Measurements from ENCODE around the gene ADCY9.
A peak's percentile ranks its signal among the peaks of the same experiment; 100 is the strongest.
"Not testable (repeated sequence)": the region's sequence is repeated elsewhere in the genome, so short reads cannot be mapped to it uniquely, and the experiment has no call there.

ADCY9 gene

GRCh38 chr16:4116325-4117249, at the start of gene ADCY9:
TSS of gene ADCY9 (minus strand) at chr16:4116442. CDS start at chr16:4115442, 1,000 bp downstream.
- DNase-seq: peak; percentile 68

GRCh38 chr16:4160658-4161430, 44.6 kb upstream of the ADCY9 start:
- DNase-seq: no peak

GRCh38 chr16:4159726-4160125, 43.5 kb upstream of the ADCY9 start:
- DNase-seq: no peak

GRCh38 chr16:4158143-4159093, 42.2 kb upstream of the ADCY9 start:
- DNase-seq: no peak

- DNase-seq: no peak
Measured at GRCh38 chr16:4157376-4157825, 41.2 kb upstream of the ADCY9 start.

DNA sequence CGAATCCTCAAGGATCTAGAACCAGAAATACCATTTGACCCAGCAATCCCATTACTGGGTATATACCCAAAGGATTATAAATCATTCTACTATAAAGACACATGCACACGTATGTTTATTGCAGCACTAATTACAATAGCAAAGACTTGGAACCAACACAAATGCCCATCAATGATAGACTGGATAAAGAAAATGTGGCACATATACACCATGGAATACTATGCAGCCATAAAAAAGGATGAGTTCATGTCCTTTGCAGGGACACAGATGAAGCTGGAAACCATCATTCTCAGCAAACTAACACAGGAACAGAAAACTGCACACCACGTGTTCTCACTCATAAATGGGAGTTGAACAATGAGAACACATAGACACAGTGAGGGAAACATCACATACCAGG, 40.3 kb upstream of the ADCY9 start:
- DNase-seq: not testable (repeated sequence)

- not testable (repeated sequence) for DNase-seq
Measured at GRCh38 chr16:4153364-4153763, 37.1 kb upstream of the ADCY9 start.

- DNase-seq: no peak
Measured at GRCh38 chr16:4152267-4152666, 36.0 kb upstream of the ADCY9 start.

GRCh38 chr16:4147236-4147635, 31.0 kb upstream of the ADCY9 start:
- DNase-seq: no peak

GRCh38 chr16:4142268-4142667, 26.0 kb upstream of the ADCY9 start:
- no peak for DNase-seq

DNA sequence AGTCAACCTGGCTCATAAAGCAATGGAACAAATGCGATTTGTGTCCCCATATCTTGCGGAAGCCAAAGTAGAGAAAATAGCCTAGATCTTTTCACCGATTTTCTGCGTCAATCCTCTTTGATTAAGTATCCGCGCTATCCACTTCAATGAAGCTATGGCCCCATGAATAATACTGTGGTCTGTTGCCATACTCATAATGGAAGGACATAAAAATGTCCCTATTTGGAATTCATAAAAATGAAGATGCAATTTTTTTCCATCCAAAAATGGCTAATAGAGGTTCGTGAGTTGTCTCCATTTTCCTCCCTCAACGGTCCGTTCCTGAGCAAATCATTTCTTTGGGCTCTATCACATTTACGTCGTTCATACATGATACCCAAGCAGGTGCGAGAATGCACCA, 25.4 kb upstream of the ADCY9 start:
- no peak for DNase-seq

DNA sequence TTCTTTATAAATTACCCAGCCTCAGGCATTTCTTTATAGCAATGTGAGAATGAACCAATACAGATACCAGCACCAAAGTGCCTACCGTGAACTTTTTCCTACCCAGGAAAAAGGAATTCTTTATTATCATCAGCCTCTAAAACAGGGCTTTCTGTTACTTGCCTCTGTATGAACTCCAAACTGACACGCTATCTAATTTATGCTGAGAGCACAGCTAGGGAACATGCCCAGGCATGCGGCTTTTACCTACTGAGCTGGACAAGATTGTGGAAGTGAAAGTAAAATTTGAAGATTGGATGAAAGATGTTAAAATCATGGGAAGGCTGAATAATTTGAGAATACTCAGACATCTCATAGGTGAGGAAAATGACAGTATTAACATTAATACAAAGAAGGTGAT, 24.4 kb upstream of the ADCY9 start:
- DNase-seq: no peak

GRCh38 chr16:4139968-4140367, 23.7 kb upstream of the ADCY9 start:
- no peak for DNase-seq

DNA sequence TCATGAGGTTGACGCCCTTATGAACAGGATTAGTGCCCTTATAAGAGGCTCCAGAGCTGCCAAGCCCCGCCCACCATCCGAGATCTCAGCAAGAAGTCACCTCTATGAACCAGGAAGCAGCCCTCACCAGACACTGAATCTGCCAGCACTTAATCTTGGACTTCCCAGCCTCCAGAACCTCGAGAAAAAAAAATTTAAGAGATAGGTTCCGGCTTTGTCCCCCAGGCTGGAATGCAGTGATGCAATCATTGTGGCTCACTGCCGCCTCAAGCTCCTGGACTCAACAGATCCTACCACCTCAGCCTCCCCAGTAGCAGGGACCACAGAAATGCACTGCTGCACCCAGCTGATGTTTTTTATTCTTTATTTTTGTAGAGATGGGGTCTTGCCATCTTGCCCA, 22.5 kb upstream of the ADCY9 start:
- no peak for DNase-seq

- DNase-seq: no peak
Measured at GRCh38 chr16:4137438-4137837, 21.2 kb upstream of the ADCY9 start.

DNA sequence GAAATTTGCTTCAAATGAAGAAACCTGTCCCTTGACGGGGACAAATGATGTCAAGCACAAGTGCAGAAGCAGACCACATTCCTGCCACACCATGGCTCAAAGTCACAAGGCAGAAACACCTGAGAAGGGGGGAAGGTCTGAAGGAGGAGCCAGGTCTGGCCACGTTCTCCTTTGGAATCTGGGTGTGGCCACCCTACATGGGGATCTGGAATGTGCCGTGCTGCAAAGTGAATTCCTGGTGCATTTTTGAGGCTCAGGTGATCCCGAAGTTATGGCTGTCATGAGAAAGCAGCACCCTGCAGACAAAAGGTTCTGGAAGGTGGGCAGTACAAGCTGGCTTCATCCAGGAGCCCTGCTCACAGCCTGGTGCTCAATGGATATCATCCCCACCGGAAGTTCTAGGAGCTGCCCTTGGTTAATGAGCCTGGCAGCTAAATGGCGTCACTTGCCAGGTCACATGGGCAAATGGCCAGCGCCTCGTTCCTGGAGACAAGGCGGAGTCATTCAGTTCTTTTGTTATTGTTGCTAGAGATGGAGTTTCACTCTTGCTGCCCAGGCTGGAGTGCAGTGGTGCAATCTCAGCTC, 20.1 kb upstream of the ADCY9 start:
- DNase-seq: no peak

- DNase-seq: no peak
Measured at GRCh38 chr16:4135537-4135936, 19.3 kb upstream of the ADCY9 start.

DNA sequence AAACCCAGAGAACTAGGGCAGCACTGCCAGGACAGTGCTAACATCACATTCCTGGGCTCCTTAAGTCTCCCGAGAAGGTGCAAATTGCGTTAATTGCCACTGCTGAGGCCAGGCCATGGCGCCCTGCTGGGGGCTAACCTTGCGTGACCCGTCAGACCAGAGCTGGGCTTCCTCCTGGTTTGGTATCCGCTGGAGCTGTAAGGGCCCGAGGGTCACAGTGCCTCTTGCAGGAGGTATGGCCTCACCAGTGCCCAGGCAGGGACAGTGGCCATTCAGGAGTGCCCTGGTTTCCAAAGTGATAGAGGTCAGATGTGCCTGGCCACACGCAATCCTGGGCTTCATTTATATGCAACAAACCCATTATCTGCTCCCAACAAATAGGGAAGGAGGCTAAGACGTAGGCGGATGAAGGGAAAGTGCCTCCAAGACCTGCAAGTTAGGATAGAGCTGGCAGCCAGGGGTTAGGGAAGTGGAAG, 17.7 kb upstream of the ADCY9 start:
- no peak for DNase-seq

GRCh38 chr16:4131621-4132020, 15.4 kb upstream of the ADCY9 start:
- DNase-seq: no peak

DNA sequence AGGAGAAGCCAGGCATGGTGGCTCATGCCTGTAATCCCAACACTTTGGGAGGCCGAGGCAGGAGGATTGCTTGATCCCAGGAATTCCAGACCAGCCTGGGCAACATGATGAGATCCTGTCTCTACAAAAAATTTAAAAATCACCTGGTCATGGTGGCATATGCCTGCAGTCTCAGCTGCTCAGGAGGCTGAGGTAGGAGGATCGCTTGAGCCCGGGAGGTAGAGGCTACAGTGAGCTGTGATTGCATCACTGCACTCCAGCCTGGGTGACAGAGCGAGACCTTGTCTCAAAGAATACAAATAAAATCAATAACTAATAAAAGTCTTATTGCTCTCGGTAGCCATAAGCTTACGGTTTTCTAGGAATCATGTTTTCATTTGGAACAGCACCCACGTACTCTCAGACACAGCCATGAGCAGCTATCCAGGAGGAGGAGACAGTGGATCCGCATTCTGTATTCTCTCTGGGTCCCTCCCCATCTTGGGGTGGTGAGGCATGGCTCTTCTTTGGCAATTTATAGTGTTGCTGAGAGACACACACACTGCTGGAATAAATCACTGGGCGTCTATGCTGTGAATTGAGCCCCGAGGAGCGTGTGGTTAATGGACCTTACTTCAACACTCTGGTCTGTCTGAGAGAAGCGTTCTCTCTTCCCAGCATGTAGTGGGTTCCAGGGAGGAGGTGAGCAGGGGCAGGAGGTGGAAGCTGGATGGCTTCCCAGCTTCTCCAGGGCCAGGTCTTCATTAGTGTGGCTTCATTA, 8.5 kb upstream of the ADCY9 start:
- DNase-seq: no peak

- DNase-seq: no peak
Measured at GRCh38 chr16:4123616-4124300, 7.5 kb upstream of the ADCY9 start.

Measured in OCI-M1 (cell line).